ENCODE results near the gene INCA1. TPM values are rescaled to one million over a fixed set of nuclear protein-coding genes. Genes with fewer than 3 reads are reported as not detected.

INCA1 gene
- total RNA-seq, 4 donors from 2014 or later = 0.31 to 1.1 TPM; not detected in 2

DNA sequence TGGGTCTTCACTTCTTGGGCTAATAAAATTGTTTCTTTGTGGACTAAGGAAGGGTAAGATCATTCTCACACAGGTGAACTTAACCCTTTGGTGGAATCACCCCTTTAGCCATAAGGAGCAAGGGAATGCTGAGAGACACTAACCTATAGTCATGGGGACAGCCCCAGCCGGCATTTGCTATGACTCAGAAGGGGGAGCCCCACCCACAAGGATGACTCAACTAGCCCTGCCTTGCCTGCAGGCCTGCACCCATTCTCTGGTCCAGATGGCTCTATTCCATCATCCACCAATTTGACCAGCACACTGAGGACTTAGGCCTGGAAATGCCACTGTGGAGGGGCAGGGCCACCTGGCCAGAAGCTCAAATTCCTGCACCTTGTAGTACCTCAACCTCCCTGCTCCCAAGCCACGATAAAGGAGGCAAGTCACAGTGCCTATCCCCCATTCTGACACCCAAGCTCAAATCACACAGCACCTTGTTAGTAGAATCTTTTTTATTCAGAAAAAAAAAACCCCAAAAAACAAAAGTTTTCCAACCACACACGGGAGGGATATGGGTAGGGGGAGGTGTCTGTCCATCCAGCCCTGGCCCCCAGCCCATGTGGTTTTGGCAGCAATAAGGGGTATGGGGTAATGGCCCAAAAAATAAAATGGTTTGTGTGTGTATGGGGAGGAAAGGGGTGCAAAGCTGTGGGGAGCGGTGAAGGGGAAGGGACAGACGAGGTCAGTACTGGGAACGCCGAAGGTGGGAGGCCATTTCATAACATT, 52.0 kb downstream of the INCA1 start:
- Histone ChIP-seq H3K36me3 (peaks cover 4 to 59% (median 14%) of the 10 kb centered on the region in 3 donors), H3K27me3 (no peaks in the 10 kb centered on the region), H3K4me1 (peaks cover 45 to 90% (median 46%) of the 10 kb centered on the region in 3 donors), H3K27ac (peak overlapping the region; percentile 97 to 100 (median 98)), H3K9me3 (no peaks in the 10 kb centered on the region), H3K4me3 (peak overlapping the region in 3 of 4 donors; percentile 6 to 96 (median 91))
- TF ChIP-seq CTCF (IDR thresholded peaks at IDR 0.05) (no peak), POLR2A (IDR thresholded peaks at IDR 0.05) (no peak)
- WGBS, 2 donors = 13 to 27% methylated on average over 5 to 6 of the region's 7 CpGs
- intact Hi-C loops (cut with DNase I) = no loop called here
- no peak for DNase-seq

- peaks cover 42 to 83% (median 43%) of the 10 kb centered on the region in 3 donors for H3K4me1 ChIP-seq
- H3K9me3 ChIP-seq = no peaks in the 10 kb centered on the region
- H3K27ac ChIP-seq = peak overlapping the region; percentile 97 to 100 (median 98)
- no peak for DNase-seq
- no peaks in the 10 kb centered on the region for H3K27me3 ChIP-seq
- H3K4me3 ChIP-seq = peak overlapping the region in 2 of 4 donors; percentile 91 to 96
- 39 to 41% methylated on average over 6 to 7 of the region's 8 CpGs for WGBS, 2 donors
- no peak for TF ChIP-seq POLR2A (IDR thresholded peaks at IDR 0.05)
- TF ChIP-seq CTCF (IDR thresholded peaks at IDR 0.05) = no peak
- peaks cover 4 to 59% (median 14%) of the 10 kb centered on the region in 3 donors for H3K36me3 ChIP-seq
- intact Hi-C loops (cut with DNase I) = no loop called here
These were observed 52.7 kb downstream of the INCA1 start for GRCh38 chr17:4944554-4945175.

DNA sequence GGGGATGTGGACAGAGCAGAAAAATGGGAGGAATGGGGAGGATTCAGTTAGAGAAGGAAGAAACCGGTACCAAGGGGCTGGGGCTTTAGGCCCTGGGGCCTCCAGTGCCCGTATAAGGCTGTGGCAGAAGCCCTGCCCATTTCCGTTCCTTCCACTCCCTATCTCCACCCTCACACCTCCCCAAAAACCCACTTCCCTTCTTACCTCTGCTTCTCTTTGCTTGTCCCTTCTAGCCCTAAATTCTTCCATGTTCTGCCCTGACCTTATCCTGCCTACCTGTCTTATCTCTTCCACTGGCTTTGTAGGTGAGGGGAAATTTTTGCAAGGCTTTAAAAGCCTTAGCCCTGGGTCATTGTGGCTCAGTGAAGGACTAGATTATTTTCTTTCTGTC, 53.2 kb downstream of the INCA1 start:
- Histone ChIP-seq H3K36me3 (peaks cover 4 to 59% (median 14%) of the 10 kb centered on the region in 3 donors), H3K27me3 (no peaks in the 10 kb centered on the region), H3K4me1 (peaks cover 45 to 82% (median 45%) of the 10 kb centered on the region in 3 donors), H3K27ac (peak overlapping the region; percentile 97 to 100 (median 98)), H3K9me3 (no peaks in the 10 kb centered on the region), H3K4me3 (peak overlapping the region in 2 of 4 donors; percentile 91 to 96)
- intact Hi-C loops (cut with DNase I) = no loop called here
- 11 to 34% methylated on average over 3 of the region's 3 CpGs for WGBS, 2 donors
- TF ChIP-seq CTCF (IDR thresholded peaks at IDR 0.05) (no peak), POLR2A (IDR thresholded peaks at IDR 0.05) (no peak)
- no peak for DNase-seq

DNA sequence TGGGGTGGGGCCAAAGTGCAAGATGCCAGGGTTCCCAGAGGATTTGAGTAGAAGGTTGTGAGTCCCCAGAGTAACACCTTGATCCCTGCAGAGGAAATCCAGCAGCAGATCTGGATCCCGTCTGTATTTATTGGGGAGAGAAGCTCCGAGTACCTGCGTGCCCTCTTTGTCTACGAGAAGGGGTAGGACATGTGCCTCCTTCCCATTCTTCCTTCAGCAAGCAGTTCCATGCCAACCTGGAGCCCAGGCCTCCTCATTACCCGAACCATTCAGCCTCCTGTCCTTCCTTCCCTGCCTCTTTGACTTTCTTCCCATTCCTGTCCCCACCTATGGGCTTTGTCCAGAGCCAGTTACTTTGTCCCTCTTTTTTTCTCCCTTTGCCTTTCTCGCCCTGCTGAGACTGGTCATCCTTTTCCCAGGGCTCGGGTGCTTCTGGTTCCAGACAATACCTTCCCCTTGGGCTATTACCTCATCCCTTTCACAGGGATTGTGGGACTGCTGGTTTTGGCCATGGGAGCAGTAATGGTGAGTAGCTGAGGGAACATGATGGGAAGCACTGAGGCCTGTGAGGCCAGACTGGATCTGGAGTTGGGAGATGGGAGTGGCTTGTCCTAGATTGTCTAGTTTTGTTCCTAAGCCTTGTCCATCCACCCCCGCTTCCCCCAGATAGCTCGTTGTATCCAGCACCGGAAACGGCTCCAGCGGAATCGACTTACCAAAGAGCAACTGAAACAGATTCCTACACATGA, 54.4 kb downstream of the INCA1 start:
- 64 to 73% methylated on average over 8 to 12 of the region's 13 CpGs for WGBS, 2 donors
- DNase-seq = no peak
- H3K4me1 ChIP-seq = peaks cover 57 to 88% (median 58%) of the 10 kb centered on the region in 3 donors
- peak overlapping the region in 2 of 4 donors; percentile 12 to 100 for H3K27ac ChIP-seq
- no peaks in the 10 kb centered on the region for H3K27me3 ChIP-seq
- no peaks in the 10 kb centered on the region for H3K9me3 ChIP-seq
- intact Hi-C loops (cut with DNase I) = no loop called here
- TF ChIP-seq CTCF (IDR thresholded peaks at IDR 0.05) (no peak), POLR2A (IDR thresholded peaks at IDR 0.05) (no peak)
- no peak overlapping the region for H3K4me3 ChIP-seq
- H3K36me3 ChIP-seq = peaks cover 9 to 66% (median 17%) of the 10 kb centered on the region in 3 donors
